Stimulated activated CD4-positive, alpha-beta T cell treated with anti-CD3 and anti-CD28 coated beads, Interleukin-15, amount 100 ng/mL, for 48 hours (primary cell): ENCODE results near the gene GDPD2.
A peak's percentile ranks its signal among the peaks of the same experiment; 100 is the strongest.
"Not testable (repeated sequence)": the region's sequence is repeated elsewhere in the genome, so short reads cannot be mapped to it uniquely, and the experiment has no call there.

Experiments
- DNase-seq, 2 donors: peaks; one replicate each; pipeline ENCODE4 v3.0.0-alpha.2; 2020; ENCODE audit warnings: low read depth in 2 of 2

Gene GDPD2

DNA sequence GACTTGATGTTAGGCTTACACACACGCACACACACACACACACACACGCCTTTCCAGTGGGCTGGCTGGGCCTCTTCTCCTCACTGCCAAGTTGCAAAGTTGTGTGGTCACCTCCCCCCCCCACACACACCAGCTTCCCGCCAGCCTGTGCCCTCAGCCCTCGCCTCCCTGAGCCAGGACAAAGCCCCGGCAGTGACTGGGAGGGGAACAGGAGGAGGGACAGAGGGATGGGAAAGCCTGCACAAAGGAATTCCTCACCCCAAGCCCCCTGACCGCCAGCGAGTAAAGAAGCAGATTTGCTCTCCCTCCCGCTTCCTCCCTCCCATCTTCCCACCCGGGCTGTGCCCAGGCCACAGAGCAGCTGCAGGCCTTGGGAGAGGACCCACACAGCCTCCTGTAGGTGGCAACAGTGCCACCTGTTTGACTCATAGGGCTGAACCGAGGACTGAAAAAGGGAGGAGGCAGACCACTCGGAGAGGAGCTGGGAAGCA, at the start of gene GDPD2:
TSS of gene GDPD2 (plus strand) at position 464 of the 491 bp plus-strand sequence. CDS start 1,671 bp downstream, outside the sequence.
- DNase-seq = no peak

DNA sequence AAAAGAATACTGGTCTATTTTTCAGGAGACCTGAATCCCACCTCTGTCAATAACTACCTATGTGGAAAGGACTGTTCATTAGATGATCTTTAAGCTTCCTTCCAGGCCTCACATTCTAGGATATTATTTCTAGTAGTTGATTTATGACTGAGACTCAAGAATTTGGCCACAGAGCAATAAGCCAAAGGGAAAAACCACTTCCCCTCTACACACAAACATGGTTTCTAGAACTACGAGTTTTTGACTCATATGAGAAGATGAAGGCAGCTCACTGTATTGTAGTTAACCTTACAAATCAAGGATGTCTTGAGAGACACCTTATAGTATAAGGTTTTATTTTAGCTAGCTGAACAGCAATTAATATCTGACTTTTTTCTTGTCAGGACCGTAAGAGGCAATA, 36.9 kb upstream of the GDPD2 start:
- no peak for DNase-seq

DNA sequence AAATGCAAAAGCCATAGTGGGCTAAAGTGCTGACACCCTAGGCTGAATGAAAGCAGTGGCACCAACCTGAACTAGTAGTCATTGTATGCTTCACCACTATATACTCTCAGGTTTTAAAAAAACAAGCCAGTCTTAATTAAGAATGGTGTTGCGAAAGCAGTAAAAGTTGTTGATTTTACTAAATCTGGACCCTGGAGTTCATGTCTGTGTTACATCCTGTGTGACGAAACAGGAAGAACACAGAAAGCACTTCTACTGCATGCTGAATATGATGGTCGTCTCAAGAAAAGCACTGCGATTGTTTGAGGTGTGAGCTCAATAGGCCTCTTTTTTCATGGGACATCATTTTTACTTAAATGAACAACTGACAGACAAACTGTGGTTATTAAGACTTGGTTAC, 24.2 kb upstream of the GDPD2 start:
- no peak for DNase-seq

DNA sequence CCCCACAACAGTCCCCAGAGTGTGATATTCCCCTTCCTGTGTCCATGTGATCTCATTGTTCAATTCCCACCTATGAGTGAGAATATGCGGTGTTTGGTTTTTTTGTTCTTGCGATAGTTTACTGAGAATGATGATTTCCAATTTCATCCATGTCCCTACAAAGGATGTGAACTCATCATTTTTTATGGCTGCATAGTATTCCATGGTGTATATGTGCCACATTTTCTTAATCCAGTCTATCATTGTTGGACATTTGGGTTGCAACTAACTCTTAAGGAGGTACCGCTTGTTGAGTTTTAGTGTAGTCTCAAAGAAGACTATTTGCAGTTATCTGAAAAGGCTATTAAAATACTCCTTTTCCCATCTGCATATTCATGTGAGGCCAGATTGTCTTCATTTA, 22.9 kb upstream of the GDPD2 start:
- not testable (repeated sequence) for DNase-seq

GRCh38 chrX:70402721-70403120, 20.4 kb upstream of the GDPD2 start:
- DNase-seq = no peak

GRCh38 chrX:70405003-70405402, 18.1 kb upstream of the GDPD2 start:
- no peak for DNase-seq

DNA sequence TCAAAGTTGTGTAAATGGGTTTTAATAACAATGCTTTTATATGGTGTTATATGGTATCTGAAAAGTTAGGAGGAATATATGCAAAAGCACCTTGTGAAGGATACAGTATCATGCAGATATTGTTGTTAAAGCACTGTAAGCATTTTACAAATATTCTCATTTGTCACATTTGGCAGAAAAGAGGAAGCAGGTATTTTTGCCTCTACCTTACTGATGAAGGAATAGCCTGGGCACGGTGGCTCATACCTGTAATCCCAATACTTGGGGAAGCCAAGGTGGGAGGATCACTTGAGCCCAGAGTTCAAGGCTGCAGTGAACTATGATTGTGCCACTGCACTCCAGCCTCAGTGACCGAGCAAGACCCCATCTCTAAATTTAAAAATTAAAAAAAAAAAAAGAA, 12.2 kb upstream of the GDPD2 start:
- DNase-seq = no peak

DNA sequence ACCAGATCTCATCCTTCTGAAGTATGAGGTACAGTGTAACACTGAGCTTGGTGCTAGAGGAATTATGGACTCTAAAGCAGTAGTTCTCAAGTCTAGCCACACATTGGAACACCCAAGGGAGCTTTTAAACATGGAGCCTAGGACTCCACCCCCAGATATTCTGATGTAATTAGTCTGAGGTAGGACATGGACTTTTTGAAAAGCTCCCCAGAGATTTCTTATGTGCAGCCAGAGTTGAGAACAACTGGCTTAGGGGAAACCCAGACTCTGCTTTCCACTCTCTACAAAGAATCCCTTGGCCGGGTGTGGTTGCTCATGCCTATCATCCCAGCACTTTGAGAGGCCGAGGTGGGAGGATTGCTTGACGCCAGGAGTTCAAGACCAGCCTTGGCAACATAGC, 11.6 kb upstream of the GDPD2 start:
- DNase-seq = no peak

- no peak for DNase-seq
These were observed 1.5 kb upstream of the GDPD2 start for GRCh38 chrX:70421618-70422017.

DNA sequence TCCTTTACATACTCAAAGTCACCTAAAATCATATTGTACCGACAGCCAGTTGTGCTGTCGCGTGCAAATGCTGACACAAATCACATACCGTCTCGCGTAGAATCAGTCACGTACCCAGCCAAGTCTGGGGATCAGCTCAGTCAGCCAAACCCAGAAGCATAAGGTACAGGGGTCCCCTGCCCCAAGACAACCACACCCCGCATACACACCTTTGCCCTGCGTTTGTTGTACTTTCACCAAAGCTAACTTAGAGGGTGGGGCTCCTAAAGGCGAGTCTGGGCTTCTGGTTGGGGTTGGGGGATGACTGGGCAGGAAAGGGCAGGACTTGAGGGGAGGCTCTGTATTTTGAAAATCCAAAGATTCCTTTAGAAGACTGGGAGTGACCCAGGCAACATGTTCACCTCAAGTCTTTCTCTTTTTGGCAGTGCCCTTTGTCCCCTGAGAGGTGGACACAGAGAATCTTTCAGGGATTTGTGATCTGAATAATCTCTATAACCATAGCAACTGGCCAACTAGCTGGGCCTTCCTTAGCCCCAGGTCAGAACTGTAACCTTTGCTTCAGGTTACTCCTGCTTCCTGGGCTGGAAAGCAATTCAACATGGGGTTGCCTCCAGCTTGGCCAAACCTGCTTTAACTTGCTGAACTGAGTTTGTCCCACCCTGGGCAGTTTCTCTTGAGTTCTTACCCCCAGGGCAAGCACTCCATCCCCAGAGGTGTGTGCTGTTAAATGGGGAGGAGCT, 992 bp downstream of the GDPD2 start:
- no peak for DNase-seq

DNA sequence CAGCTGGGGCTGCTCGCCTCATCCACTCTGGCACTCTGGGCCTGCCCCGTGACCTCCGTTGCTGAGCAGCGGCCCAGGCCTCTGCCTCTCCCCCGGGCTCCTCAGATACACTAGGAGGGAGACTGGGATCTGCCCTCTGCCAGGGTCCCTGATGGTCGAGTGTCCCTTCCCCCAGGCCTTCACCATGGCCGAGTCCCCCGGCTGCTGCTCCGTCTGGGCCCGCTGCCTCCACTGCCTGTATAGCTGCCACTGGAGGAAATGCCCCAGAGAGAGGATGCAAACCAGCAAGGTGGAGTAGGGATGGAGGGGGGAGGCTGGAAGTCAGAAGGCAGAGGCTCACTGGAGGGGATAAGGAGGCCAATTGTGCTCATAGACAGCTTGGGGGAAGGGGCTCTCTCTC, 1.7 kb downstream of the GDPD2 start:
- DNase-seq = no peak

DNA sequence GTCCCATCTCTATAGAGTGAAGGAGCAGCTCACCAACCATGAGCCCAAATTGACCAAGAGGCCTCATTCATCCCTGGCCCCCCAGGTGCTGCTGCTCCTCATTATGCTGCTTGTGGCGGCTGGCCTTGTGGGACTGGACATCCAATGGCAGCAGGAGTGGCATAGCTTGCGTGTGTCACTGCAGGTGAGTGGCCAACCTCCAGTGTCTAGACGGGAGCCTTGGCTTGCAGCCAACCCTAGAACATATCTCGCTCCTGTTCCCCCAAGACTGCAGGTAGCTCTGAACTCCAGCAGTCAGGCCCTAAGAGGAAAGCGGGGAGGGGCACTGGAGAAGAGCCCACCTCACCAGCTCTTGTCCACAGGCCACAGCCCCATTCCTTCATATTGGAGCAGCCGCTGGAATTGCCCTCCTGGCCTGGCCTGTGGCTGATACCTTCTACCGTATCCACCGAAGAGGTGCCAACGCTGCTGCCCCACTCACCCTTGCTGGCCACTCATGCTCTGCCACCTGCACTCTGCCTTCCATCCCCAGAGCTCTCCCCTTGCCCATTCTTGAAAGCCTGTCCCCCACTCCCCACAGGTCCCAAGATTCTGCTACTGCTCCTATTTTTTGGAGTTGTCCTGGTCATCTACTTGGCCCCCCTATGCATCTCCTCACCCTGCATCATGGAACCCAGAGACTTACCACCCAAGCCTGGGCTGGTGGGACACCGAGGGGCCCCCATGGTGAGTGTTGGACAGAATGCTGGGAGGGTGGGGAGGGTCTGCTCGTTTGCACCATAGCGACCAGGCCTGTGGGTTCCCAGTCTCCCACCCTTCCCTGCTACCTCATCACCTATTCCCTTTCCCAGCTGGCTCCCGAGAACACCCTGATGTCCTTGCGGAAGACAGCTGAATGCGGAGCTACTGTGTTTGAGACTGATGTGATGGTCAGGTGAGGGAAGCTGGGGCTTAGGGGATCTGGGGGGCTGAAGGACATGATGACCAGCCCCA, 3.5 kb downstream of the GDPD2 start:
- no peak for DNase-seq

DNA sequence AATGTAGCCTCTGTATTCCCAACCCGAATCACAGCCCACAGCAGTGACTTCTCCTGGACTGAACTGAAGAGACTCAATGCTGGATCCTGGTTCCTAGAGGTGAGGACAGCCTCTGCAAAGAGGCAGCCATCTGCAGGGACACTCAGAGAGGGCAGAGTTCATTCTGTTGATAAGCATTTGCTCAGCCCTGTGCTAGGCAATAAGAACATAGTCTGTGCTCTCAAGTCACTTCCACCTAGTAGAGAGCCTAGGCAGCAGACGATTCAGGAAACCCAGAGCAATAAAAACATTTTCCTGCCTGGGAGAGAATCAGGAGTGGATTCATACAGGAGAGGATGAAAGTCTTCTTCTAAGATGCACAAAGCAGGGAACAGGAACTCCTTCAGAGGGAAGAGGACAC, 4.3 kb downstream of the GDPD2 start:
- no peak for DNase-seq

- no peak for DNase-seq
These were observed 6.6 kb downstream of the GDPD2 start for GRCh38 chrX:70429759-70430158.

DNA sequence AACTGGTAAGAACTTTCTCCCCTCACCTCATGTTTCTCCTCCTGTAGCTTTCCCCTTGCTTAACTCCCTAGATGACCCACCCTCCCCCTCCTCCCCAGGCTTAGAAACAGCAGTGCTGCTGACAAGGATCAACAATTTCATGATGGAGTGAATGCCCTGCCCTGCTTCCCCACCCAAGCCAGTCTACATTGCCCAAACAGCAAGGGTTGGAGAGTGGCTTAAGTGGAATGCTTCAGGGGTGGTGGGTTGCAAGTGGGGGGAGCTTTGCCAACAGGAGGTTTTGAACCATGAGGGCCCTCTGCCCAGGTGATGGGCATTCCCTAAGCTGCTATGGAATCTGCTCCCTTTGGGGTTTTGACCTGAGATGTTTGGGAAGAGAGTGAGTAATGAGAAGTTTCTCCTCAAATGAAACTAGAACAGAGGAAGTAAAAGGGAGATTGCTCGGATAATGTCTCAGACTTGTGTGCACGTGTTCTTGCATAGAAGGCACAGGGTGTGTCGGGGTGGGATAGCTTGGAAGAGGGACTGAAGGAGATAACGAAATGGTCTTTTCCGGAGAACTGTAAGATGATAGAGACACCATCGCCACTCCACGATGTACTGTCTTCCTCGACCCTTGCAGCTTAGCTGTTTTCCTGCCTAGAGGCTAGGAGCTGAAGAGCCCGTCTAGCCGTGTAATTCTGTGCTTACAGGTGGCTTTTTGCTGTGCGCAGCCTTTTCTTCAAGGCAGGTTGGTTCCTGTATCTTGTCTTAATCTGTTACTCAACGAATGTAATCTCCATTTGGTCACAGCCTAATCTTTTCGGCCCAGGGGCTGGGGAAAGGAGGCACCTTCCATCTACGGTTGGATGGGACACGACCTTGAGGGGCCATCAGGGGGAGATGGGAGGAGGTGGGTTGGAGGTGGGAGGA, 10.1 kb downstream of the GDPD2 start:
- no peak for DNase-seq

DNA sequence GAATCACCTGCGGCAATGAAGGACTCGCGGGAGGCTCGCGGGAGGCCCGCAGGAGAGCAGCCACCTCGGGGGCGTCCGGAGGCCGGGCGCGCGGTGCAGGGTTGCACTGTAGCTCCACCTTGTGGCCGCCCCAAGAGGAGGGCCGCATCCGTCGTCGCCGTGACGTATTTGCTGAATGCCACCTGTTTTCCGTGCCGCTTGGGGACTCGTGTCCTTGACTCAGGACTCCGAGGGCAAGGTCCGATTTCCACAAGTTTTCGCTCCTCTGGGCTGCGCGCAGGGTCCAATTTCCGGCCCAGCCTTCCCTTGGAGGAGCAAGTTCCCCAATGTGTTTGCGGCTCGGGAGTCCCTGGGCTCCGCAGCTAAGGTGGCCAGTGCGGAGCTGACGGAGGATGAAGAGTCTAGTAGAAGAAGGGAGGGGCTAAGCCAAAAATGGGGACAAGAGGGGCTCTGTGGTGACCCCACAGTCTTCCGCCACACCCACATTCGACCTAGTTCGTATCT, 10.8 kb downstream of the GDPD2 start:
- peak; percentile 58 to 61 for DNase-seq

DNA sequence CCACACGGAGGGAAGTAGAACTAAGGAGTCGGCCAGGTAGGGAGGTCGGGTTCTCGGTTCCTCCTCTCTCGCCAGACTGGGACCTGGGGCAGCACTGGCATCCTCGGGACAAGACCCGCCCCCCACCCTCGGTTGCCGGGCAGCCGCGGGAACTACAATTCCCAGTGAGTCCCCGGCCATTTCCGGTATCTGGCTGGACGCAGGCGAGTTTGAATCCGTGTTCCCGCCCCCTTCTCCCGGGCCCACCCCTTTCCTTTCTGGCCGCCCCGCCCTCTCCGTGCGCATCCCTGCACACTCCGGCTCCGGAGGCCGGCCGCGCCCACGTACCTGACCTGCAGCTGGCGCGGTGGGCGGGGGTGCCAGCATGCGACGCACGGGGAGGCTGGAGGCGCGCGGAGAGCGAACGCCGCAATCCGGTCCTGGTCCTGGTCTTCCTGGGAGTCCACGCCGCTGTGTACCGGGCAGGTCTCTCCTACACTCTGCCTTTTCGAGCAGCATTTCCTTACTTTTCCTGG, 11.3 kb downstream of the GDPD2 start:
- peak; percentile 29 to 63 for DNase-seq

DNA sequence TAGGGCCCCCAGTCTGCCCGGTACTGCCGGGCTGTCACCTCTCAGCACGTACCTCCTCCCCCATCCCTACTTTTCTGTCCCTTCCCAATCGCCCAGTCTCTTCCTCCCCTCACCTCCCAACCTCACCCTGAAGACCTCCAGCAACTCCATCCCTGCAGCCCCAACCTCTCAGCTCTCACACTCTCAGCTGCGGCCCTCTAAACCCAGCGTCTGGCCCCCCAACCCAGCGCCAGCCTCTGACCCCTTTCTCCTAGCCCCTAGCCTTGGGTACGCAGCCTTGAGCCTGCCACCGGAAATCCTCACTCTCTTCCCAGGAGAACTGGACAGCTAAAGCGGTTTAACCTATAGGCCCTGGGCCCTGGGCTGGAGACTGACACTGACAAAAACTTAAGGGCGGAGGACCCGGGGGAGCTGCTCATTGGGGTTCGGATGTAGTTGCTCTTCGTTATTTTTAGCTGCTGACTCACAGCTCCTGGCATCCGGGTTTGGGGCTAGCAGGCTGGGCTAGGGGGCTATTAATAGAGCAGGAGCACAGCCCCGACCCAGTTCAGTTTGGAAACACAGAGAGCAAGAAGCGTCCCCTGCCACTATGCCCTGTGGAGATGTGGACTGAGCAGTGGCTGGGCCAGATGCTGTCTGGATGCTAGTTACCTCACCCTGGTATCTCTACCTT, 11.9 kb downstream of the GDPD2 start:
- DNase-seq = no peak

- DNase-seq = no peak
These were observed 13.2 kb downstream of the GDPD2 start for GRCh38 chrX:70436343-70436742.

GRCh38 chrX:70437011-70437410, 13.9 kb downstream of the GDPD2 start:
- no peak for DNase-seq
